Tibial artery (tissue), 4 donors: Measurements from ENCODE around the gene FKBP10.

Experiments
- DNase-seq, 2 donors: peaks; one replicate each; pipeline ENCODE4 v3.0.0-alpha.2; 2019
- H3K27ac ChIP-seq, 2 donors: fragments of 200-600 bp; sonication (generic) in 1 of 2; 1 replicate in 1 of 2; 2 replicates in 1 of 2; pipeline ENCODE4 v1.5.1; 2018 to 2019; ENCODE audit warnings: mild to moderate bottlenecking in 1 of 2
- H3K27me3 ChIP-seq, 2 donors: fragments of 200-600 bp; sonication (generic) in 1 of 2; one replicate each; pipeline versions ENCODE4 v1.5.1 to v1.6.0; 2016 to 2019
- H3K36me3 ChIP-seq, 3 donors: fragments of 200-600 bp; sonication (generic) in 2 of 3; one replicate each; pipeline ENCODE4 v1.5.1; 2016 to 2019; ENCODE audit warnings: mild to moderate bottlenecking in 2 of 3
- H3K4me1 ChIP-seq, 4 donors: fragments of 200-600 bp; sonication (generic) in 2 of 4; 1 replicate in 3 of 4; 2 replicates in 1 of 4; pipeline ENCODE4 v1.5.1; 2016 to 2019
- H3K4me3 ChIP-seq, 2 donors: fragments of 200-600 bp; sonication (generic) in 1 of 2; 1 replicate in 1 of 2; 2 replicates in 1 of 2; pipeline ENCODE4 v1.5.1; 2018 to 2019; ENCODE audit warnings: mild to moderate bottlenecking in 2 of 2
- H3K9me3 ChIP-seq, 3 donors: fragments of 200-600 bp; sonication (generic) in 1 of 3; one replicate each; pipeline ENCODE4 v1.5.1; 2016 to 2019
- intact Hi-C: fragments of 100-400 bp; cut with DNase I; formaldehyde crosslinking; loops from one replicate; pipeline ENCODE4 v1.15.0; 2023; ENCODE audit warnings: low total_unique reads
- TF ChIP-seq, protein P1 (sequence below), 2 experiments: fragments of 200-600 bp in 1 of 2; fragments of 450-650 bp in 1 of 2; IDR thresholded peaks; one replicate each; pipeline ENCODE4 v1.5.1; 2017 to 2019; ENCODE audit warnings: antibody characterized with exemption in 2 of 2, mild to moderate bottlenecking in 1 of 2, moderate library complexity in 1 of 2

Gene FKBP10

GRCh38 chr17:41800601-41801373, 12.0 kb upstream of the FKBP10 start:
- intact Hi-C loops: loop anchor here (1.0 kb wide), 1 partner anchor 62 kb away; no protein-coding TSS in a partner anchor
- H3K9me3 ChIP-seq: no peaks in the 10 kb centered on the region
- DNase-seq: no peak
- H3K4me1 ChIP-seq: peaks cover 0 to 12% (median 7%) of the 10 kb centered on the region in 4 donors
- TF ChIP-seq, protein P1, sequence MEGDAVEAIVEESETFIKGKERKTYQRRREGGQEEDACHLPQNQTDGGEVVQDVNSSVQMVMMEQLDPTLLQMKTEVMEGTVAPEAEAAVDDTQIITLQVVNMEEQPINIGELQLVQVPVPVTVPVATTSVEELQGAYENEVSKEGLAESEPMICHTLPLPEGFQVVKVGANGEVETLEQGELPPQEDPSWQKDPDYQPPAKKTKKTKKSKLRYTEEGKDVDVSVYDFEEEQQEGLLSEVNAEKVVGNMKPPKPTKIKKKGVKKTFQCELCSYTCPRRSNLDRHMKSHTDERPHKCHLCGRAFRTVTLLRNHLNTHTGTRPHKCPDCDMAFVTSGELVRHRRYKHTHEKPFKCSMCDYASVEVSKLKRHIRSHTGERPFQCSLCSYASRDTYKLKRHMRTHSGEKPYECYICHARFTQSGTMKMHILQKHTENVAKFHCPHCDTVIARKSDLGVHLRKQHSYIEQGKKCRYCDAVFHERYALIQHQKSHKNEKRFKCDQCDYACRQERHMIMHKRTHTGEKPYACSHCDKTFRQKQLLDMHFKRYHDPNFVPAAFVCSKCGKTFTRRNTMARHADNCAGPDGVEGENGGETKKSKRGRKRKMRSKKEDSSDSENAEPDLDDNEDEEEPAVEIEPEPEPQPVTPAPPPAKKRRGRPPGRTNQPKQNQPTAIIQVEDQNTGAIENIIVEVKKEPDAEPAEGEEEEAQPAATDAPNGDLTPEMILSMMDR (IDR thresholded peaks at IDR 0.05): no peak
- no peak overlapping the region for H3K4me3 ChIP-seq
- no peaks in the 10 kb centered on the region for H3K27me3 ChIP-seq
- peaks cover 0 to 17% (median 0%) of the 10 kb centered on the region in 3 donors for H3K36me3 ChIP-seq
- H3K27ac ChIP-seq: no peak overlapping the region

DNA sequence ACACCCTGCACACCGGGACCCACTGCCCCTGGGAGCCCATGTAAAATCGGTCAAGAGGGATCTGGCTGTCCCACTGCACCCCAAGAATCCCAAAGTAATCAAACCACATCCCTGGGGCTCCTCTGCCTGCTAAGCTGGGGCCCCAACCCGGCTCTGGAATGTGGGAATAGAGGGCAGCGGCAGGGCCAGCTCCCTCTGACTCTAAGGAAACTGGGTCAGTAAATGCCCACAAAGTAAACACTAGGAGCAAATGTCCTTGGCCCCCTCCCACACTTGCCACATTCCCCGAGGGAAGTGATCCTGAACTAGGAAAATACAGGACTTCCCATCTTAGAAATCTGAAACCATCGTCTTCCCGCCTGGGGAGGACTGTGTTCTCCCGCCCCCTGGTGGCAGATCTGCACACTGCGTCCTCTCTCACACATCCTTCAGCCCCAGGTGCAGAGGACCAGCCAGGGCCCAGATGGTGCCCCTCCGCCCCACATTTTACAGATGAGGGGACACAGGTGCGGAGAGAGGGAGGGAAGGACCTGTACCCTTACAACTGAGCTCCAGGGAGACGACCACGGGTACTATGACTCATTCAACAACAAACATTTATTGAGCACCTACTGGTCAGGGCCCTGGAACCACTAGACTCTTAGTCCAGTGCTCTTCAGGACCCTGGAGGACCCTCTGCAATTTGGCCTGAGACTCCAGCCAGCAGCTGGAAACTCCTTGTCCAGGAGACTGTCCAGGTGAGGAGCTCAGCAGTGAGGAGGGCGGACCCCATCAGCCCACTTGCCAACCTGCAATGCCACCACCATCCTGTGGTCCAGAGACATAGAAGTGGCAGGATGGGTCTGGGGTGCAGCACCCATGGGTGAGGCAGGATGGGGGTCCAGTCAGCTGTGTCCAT, 11.2 kb upstream of the FKBP10 start:
- intact Hi-C loops: loop anchor here (1.0 kb wide), 1 partner anchor 63 kb away; no protein-coding TSS in a partner anchor
- TF ChIP-seq, protein P1 (IDR thresholded peaks at IDR 0.05): peak; percentile 96 to 97
- peak overlapping the region in 1 of 2 donors; percentile 31 for H3K4me3 ChIP-seq
- DNase-seq: peak; percentile 83 to 84
- H3K4me1 ChIP-seq: peaks cover 0 to 12% (median 7%) of the 10 kb centered on the region in 4 donors
- no peaks in the 10 kb centered on the region for H3K9me3 ChIP-seq
- H3K36me3 ChIP-seq: peaks cover 0 to 22% (median 4%) of the 10 kb centered on the region in 3 donors
- H3K27ac ChIP-seq: no peak overlapping the region
- H3K27me3 ChIP-seq: no peaks in the 10 kb centered on the region

GRCh38 chr17:41803049-41804020, 9.5 kb upstream of the FKBP10 start:
- DNase-seq: no peak
- Histone ChIP-seq H3K27me3 (no peaks in the 10 kb centered on the region), H3K9me3 (no peaks in the 10 kb centered on the region), H3K4me1 (peaks cover 0 to 12% (median 7%) of the 10 kb centered on the region in 4 donors), H3K36me3 (peaks cover 0 to 30% (median 6%) of the 10 kb centered on the region in 3 donors), H3K4me3 (no peak overlapping the region), H3K27ac (no peak overlapping the region)
- intact Hi-C loops: no loop called here
- TF ChIP-seq, protein P1 (IDR thresholded peaks at IDR 0.05): no peak

GRCh38 chr17:41806685-41807445, 5.9 kb upstream of the FKBP10 start:
- H3K4me1 ChIP-seq: peaks cover 0 to 20% (median 16%) of the 10 kb centered on the region in 4 donors
- H3K27me3 ChIP-seq: no peaks in the 10 kb centered on the region
- H3K4me3 ChIP-seq: no peak overlapping the region
- DNase-seq: no peak
- H3K27ac ChIP-seq: no peak overlapping the region
- intact Hi-C loops: no loop called here
- TF ChIP-seq, protein P1 (IDR thresholded peaks at IDR 0.05): no peak
- peaks cover 0 to 36% (median 6%) of the 10 kb centered on the region in 3 donors for H3K36me3 ChIP-seq
- H3K9me3 ChIP-seq: no peaks in the 10 kb centered on the region
